Testis (tissue), 3 donors: ENCODE data around the gene OR8A1. TPM values are rescaled to one million over a fixed set of nuclear protein-coding genes. Genes with fewer than 3 reads are reported as not detected.

Source experiments
- DNase-seq: peaks from one replicate; pipeline ENCODE4 v3.0.0-alpha.2; 2019
- H3K27ac ChIP-seq, 2 donors: fragments of 200-600 bp; sonication (generic); one replicate each; pipeline ENCODE4 v1.5.1; 2019
- H3K27me3 ChIP-seq: fragments of 200-600 bp; sonication (generic); one replicate; pipeline ENCODE4 v1.5.1; 2019
- H3K36me3 ChIP-seq: fragments of 200-600 bp; sonication (generic); one replicate; pipeline ENCODE4 v1.5.1; 2017; ENCODE audit warnings: low read depth; ENCODE audit errors: missing control alignments
- H3K4me1 ChIP-seq: fragments of 200-600 bp; sonication (generic); one replicate; pipeline ENCODE4 v1.5.1; 2019
- H3K4me3 ChIP-seq, 2 donors: fragments of 200-600 bp; sonication (generic); one replicate each; pipeline ENCODE4 v1.5.1; 2017 to 2019
- H3K9me3 ChIP-seq: fragments of 200-600 bp; sonication (generic); one replicate; pipeline ENCODE4 v1.5.1; 2017
- CTCF ChIP-seq, 3 experiments: fragments of 450-650 bp in 2 of 3; fragments of 200-600 bp in 1 of 3; sonication (generic) in 1 of 3; IDR thresholded peaks; one replicate each; pipeline ENCODE4 v1.5.1; 2016 to 2019; ENCODE audit warnings: antibody characterized with exemption in 3 of 3, mild to moderate bottlenecking in 2 of 3, moderate library complexity in 1 of 3
- POLR2A ChIP-seq: fragments of 450-650 bp; IDR thresholded peaks from one replicate; pipeline ENCODE4 v1.6.1; 2017; ENCODE audit warnings: antibody characterized with exemption, mild to moderate bottlenecking, moderate library complexity
- WGBS, 2 donors: methylation state at CpG; one replicate each; pipeline ENCODE4 v1.1.5; 2018; 5-methylcytosine and 5-hydroxymethylcytosine counted together
- intact Hi-C: fragments of 100-400 bp; cut with DNase I; formaldehyde crosslinking; loops from one replicate; pipeline ENCODE4 v1.15.1; 2023; ENCODE audit warnings: low total_unique reads
- polyA plus RNA-seq: library from polyadenylated mRNA; stranded (reverse); fragments of 350-450 nt; fragmentation: Illumina TruSeq; extraction: RNeasy Lipid Tissue Mini Kit (QIAGEN cat#74804); gene quantifications from one replicate; pipeline ENCODE4 v1.2.3, GENCODE V29; 2014; ENCODE audit warnings: low read depth, low replicate concordance; ENCODE audit not compliant: insufficient read depth
- total RNA-seq, 2 donors: library from RNA; depleted of rRNA; stranded (reverse); fragments of >200 nt; gene quantifications; one replicate each; pipeline ENCODE4 v1.2.3, GENCODE V29; 2016

OR8A1 gene
- total and polyA plus RNA-seq, 3 donors from 2014 or later = 0.29 to 0.50 (median 0.31) TPM

- no peak overlapping the region for H3K27ac ChIP-seq
- no peak overlapping the region for H3K4me3 ChIP-seq
- no peak for TF ChIP-seq CTCF (IDR thresholded peaks at IDR 0.05)
- no peak for TF ChIP-seq POLR2A
- H3K4me1 ChIP-seq = no peaks in the 10 kb centered on the region
- intact Hi-C loops = no loop called here
- no peaks in the 10 kb centered on the region for H3K9me3 ChIP-seq
- 92 to 100% methylated on average over 1 to 2 of the region's 2 CpGs for WGBS, 2 donors
- H3K27me3 ChIP-seq = no peaks in the 10 kb centered on the region
- no peaks in the 10 kb centered on the region for H3K36me3 ChIP-seq
- DNase-seq = no peak
Observed at GRCh38 chr11:124610295-124610694, 40.5 kb downstream of the OR8A1 start.

- Histone ChIP-seq H3K9me3 (no peaks in the 10 kb centered on the region), H3K4me1 (no peaks in the 10 kb centered on the region), H3K27ac (no peak within 1 kb of the TSS), H3K27me3 (no peaks in the 10 kb centered on the region), H3K36me3 (no peaks in the 10 kb centered on the region), H3K4me3 (no peak within 1 kb of the TSS)
- no peak for DNase-seq
- intact Hi-C loops = no loop called here
- TF ChIP-seq CTCF (IDR thresholded peaks at IDR 0.05) (no peak), POLR2A (no peak)
- WGBS, 2 donors = 74 to 78% methylated on average over 4 to 5 of the region's 5 CpGs
Observed at GRCh38 chr11:124611064-124611463, 41.3 kb downstream of the OR8A1 start, which contains the start of gene PANX3. TSS of gene PANX3 (plus strand) at chr11:124611428. CDS start at chr11:124611557, 129 bp downstream.

- no peak for DNase-seq
- intact Hi-C loops = no loop called here
- TF ChIP-seq CTCF (IDR thresholded peaks at IDR 0.05) (no peak), POLR2A (no peak)
- no peaks in the 10 kb centered on the region for H3K9me3 ChIP-seq
- no peaks in the 10 kb centered on the region for H3K36me3 ChIP-seq
- H3K27me3 ChIP-seq = no peaks in the 10 kb centered on the region
- no peaks in the 10 kb centered on the region for H3K4me1 ChIP-seq
- no peak overlapping the region for H3K4me3 ChIP-seq
- H3K27ac ChIP-seq = no peak overlapping the region
- WGBS, 2 donors = 74 to 79% methylated on average over 3 of the region's 3 CpGs
Observed at GRCh38 chr11:124612045-124612444, 42.2 kb downstream of the OR8A1 start.

GRCh38 chr11:124612567-124613246 lies 42.9 kb downstream of the OR8A1 start:
- Histone ChIP-seq H3K4me1 (no peaks in the 10 kb centered on the region), H3K9me3 (no peaks in the 10 kb centered on the region), H3K27me3 (no peaks in the 10 kb centered on the region), H3K27ac (no peak overlapping the region), H3K36me3 (no peaks in the 10 kb centered on the region), H3K4me3 (no peak overlapping the region)
- intact Hi-C loops = no loop called here
- no peak for DNase-seq
- no peak for TF ChIP-seq CTCF (IDR thresholded peaks at IDR 0.05)
- TF ChIP-seq POLR2A = no peak
- 57 to 65% methylated on average over 10 of the region's 10 CpGs for WGBS, 2 donors

GRCh38 chr11:124618863-124619262 lies 49.1 kb downstream of the OR8A1 start:
- Histone ChIP-seq H3K27ac (no peak overlapping the region), H3K4me1 (peaks cover 3% of the 10 kb centered on the region), H3K4me3 (no peak overlapping the region), H3K9me3 (no peaks in the 10 kb centered on the region), H3K27me3 (no peaks in the 10 kb centered on the region), H3K36me3 (no peaks in the 10 kb centered on the region)
- intact Hi-C loops = no loop called here
- DNase-seq = no peak
- no peak for TF ChIP-seq POLR2A
- no peak for TF ChIP-seq CTCF (IDR thresholded peaks at IDR 0.05)
- 80 to 85% methylated on average over 5 of the region's 5 CpGs for WGBS, 2 donors
